ENCODE measurements around the gene SPRR5.

- TF ChIP-seq, protein P1, sequence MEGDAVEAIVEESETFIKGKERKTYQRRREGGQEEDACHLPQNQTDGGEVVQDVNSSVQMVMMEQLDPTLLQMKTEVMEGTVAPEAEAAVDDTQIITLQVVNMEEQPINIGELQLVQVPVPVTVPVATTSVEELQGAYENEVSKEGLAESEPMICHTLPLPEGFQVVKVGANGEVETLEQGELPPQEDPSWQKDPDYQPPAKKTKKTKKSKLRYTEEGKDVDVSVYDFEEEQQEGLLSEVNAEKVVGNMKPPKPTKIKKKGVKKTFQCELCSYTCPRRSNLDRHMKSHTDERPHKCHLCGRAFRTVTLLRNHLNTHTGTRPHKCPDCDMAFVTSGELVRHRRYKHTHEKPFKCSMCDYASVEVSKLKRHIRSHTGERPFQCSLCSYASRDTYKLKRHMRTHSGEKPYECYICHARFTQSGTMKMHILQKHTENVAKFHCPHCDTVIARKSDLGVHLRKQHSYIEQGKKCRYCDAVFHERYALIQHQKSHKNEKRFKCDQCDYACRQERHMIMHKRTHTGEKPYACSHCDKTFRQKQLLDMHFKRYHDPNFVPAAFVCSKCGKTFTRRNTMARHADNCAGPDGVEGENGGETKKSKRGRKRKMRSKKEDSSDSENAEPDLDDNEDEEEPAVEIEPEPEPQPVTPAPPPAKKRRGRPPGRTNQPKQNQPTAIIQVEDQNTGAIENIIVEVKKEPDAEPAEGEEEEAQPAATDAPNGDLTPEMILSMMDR (IDR thresholded peaks at IDR 0.05; ENCODE audit: low read depth, low read length, missing input control) = no peak
- TF ChIP-seq SP1 (IDR thresholded peaks at IDR 0.05) (no peak), TAF1 (conservative IDR thresholded peaks at IDR 0.05) (no peak), FOXA1 (IDR thresholded peaks at IDR 0.05) (no peak), REST (IDR thresholded peaks at IDR 0.05) (no peak)
Observed at GRCh38 chr1:152970495-152970894, 23.5 kb downstream of the SPRR5 start, which contains the start of gene SPRR4.

Data from liver (tissue), 3 donors.